ENCODE measurements around the gene RSPH10B2.
"Not testable (repeated sequence)": the region's sequence is repeated elsewhere in the genome, so short reads cannot be mapped to it uniquely, and the experiment has no call there.

RSPH10B2 gene

DNA sequence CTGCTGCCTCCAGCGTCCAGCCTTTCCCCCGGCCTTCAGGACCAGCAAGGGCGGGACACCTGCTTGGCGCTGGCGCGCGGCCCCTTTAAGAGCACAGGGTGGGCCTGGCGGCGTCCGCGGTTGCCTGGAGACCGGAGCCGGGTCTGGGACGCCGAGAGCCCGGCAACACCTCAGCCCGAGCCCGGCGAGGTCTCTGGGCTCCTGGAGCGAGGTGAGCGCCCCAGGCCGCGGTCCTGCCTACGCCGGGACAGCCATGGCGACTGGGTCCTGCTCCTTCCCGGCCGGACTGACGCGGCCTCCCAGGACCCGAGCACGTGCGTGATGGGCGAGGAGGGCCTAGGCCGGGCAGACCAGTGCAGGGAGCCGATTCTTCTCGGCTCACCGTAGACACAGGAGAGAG lies at the start of gene RSPH10B2:
Gene RSPH10B2 (plus strand): TSS at position 140 of the 400 bp plus-strand sequence. CDS start 3,575 bp downstream, outside the sequence.
- H3K27ac ChIP-seq; H3K27me3 ChIP-seq (replicated peaks); in situ Hi-C loops (cut with HindIII; ENCODE audit: low pct_ligation_motif_present, low sequenced_read_pairs); H3K4me3 ChIP-seq (ENCODE audit: low read depth, low read length); DNase-seq; H3K36me3 ChIP-seq (replicated peaks): not testable (repeated sequence)

DNA sequence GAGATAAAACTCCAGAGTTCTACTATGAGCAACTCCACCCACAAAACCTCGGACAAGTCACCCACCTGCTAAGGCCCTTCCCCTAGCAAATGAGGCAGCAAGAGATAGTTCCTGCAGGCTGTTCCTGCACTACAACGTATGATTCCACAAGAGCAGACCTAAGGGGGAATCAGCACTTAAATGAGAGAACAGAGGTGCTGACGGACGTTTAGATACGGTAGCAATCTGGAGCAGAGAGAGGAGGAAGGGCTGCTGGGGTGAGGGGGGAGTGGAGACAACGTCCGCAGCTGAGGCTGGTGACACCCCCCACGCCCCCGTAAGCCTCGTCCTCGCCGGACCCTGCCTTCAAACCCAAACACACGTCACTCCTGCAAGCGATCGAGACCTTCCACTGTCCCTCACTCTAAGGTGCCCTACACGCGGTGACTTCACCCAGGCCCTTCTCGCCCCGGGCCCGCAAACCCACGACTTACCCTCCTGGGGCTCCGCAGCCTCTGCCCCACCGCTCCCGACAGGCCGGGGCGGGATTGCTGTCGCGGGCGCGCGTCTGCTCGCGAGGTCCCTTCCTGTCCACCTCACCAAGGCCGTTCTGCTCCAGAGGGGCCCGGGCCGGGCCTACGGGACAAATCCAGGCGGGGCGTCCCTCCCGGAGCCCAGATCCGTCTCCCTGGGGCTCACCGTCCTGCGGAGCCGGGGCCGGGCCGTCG lies 47.8 kb upstream of the RSPH10B2 start:
- Histone ChIP-seq H3K27me3 (replicated peaks) (no peaks in the 10 kb centered on the region), H3K36me3 (replicated peaks) (peaks cover 26% of the 10 kb centered on the region), H3K27ac (peak overlapping the region; percentile 92), H3K4me3 (ENCODE audit: low read depth, low read length) (peak overlapping the region; percentile 90)
- DNase-seq: peak; percentile 21
- TF ChIP-seq, protein P1, sequence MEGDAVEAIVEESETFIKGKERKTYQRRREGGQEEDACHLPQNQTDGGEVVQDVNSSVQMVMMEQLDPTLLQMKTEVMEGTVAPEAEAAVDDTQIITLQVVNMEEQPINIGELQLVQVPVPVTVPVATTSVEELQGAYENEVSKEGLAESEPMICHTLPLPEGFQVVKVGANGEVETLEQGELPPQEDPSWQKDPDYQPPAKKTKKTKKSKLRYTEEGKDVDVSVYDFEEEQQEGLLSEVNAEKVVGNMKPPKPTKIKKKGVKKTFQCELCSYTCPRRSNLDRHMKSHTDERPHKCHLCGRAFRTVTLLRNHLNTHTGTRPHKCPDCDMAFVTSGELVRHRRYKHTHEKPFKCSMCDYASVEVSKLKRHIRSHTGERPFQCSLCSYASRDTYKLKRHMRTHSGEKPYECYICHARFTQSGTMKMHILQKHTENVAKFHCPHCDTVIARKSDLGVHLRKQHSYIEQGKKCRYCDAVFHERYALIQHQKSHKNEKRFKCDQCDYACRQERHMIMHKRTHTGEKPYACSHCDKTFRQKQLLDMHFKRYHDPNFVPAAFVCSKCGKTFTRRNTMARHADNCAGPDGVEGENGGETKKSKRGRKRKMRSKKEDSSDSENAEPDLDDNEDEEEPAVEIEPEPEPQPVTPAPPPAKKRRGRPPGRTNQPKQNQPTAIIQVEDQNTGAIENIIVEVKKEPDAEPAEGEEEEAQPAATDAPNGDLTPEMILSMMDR (IDR thresholded peaks at IDR 0.05; ENCODE audit: low read depth, low read length, missing control alignments): no peak
- in situ Hi-C loops (cut with HindIII; ENCODE audit: low pct_ligation_motif_present, low sequenced_read_pairs): no loop called here

DNA sequence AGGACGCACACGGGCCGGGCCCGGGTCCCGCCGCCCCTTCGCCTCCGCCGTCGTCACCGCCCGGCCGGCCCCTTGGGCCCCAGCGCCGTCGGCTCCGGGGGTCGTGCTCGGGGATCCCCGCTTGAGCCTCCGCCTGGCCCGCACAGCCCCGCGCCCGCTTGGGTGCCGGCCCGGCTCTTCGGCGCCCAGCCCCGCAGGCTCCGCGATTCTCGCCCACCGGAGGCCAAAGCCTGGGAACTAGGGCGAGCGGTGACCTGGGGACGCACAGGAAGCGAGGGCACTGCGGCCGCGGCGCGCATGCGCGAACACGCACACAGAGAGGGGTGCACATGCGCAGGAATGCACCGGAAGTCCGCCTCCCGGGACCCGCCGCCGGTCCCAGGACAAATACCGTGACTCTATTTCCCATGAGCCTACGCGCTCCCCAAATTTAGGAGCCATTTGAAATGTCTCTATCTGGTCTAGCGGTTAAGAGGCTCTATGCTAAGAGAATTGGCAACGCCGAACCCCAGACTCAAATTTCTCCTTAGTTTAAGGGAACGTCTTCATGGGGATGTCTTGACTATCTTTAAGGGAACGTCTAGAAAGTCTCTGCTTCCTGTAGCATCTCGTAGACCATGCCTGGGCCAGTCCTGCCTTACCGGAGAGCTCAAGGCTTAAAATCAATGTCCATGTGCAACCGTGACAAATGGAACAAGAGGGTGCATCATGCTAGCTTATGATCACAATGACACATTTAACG lies 47.1 kb upstream of the RSPH10B2 start, which contains the start of gene ZNF12:
Gene ZNF12 (minus strand): TSS at position 282 of the 742 bp plus-strand sequence. CDS start 1,774 bp downstream, outside the sequence.
- H3K27me3 ChIP-seq (replicated peaks): no peaks in the 10 kb centered on the region
- peak; percentile 91 for DNase-seq
- in situ Hi-C loops (cut with HindIII; ENCODE audit: low pct_ligation_motif_present, low sequenced_read_pairs): no loop called here
- peak within 1 kb of the TSS; percentile 92 for H3K27ac ChIP-seq
- peaks cover 21% of the 10 kb centered on the region for H3K36me3 ChIP-seq (replicated peaks)
- peak within 1 kb of the TSS; percentile 90 for H3K4me3 ChIP-seq (ENCODE audit: low read depth, low read length)
- TF ChIP-seq, protein P1 (IDR thresholded peaks at IDR 0.05; ENCODE audit: low read depth, low read length, missing control alignments): no peak

DNA sequence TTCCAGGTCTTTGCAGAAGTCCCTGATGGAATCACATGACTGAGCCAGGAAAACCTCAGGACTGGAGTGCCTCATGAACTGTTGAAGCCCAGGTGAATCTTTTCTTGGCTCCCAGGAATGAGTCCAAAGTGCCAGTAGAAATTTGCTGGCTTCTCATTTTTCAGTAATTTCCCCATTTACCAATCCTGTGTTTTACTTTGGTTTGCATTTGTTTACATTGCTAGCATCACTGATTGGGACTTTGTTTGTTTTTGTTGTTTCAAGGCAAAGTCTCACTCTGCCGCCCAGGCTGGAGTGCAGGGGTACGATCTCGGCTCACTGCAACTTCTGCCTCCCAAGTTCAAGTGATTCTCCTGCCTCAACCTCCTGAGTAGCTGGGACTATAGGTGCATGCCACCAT lies 45.6 kb upstream of the RSPH10B2 start:
- no peak for DNase-seq
- Histone ChIP-seq H3K27ac (no peak overlapping the region), H3K4me3 (ENCODE audit: low read depth, low read length) (no peak overlapping the region), H3K36me3 (replicated peaks) (peaks cover 16% of the 10 kb centered on the region), H3K27me3 (replicated peaks) (no peaks in the 10 kb centered on the region)
- in situ Hi-C loops (cut with HindIII; ENCODE audit: low pct_ligation_motif_present, low sequenced_read_pairs): no loop called here
- TF ChIP-seq, protein P1 (IDR thresholded peaks at IDR 0.05; ENCODE audit: low read depth, low read length, missing control alignments): no peak

DNA sequence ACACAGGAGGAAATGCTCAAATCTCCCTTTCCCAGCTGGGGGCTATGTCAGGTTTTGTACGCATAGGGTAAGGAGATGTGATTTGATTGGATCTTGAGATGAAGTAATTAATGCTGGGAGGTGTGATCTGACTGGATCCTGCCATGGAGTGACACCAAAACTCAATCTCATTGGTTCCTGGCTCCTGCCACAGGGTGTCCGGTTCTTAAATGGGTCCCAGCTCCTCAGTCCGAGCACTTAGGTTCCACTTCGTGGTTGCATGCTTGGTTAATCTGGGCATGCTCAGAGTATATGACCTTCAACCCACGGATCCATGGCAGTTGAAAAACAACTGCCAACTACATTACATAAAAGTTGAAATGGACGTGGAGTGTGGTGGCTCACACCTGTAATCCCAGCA lies 44.1 kb upstream of the RSPH10B2 start:
- Histone ChIP-seq H3K27me3 (replicated peaks) (no peaks in the 10 kb centered on the region), H3K27ac (no peak overlapping the region), H3K36me3 (replicated peaks) (peaks cover 7% of the 10 kb centered on the region), H3K4me3 (ENCODE audit: low read depth, low read length) (no peak overlapping the region)
- no peak for DNase-seq
- in situ Hi-C loops (cut with HindIII; ENCODE audit: low pct_ligation_motif_present, low sequenced_read_pairs): no loop called here
- TF ChIP-seq, protein P1 (IDR thresholded peaks at IDR 0.05; ENCODE audit: low read depth, low read length, missing control alignments): no peak

DNA sequence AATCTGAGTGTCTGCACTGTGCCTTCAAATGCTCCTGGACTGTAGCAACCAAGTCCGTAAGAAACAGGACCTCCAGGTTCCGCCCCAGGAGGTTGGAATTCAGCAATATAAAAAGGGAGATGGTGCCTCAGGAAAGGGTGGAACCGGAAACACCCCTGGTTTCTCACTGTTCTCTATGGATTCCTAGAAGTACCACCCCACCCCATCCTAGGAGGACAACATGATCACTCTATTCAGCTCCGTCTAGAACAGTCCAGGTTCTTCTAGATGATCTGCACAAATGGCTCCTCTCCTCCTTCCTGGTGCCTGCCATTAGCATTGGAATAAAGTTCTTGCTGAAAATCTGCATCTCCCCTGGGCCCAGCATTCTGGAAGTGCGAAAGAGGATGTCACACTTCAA lies 39.5 kb upstream of the RSPH10B2 start:
- in situ Hi-C loops (cut with HindIII; ENCODE audit: low pct_ligation_motif_present, low sequenced_read_pairs): no loop called here
- Histone ChIP-seq H3K4me3 (ENCODE audit: low read depth, low read length) (no peak overlapping the region), H3K36me3 (replicated peaks) (no peaks in the 10 kb centered on the region), H3K27me3 (replicated peaks) (no peaks in the 10 kb centered on the region), H3K27ac (no peak overlapping the region)
- TF ChIP-seq, protein P1 (IDR thresholded peaks at IDR 0.05; ENCODE audit: low read depth, low read length, missing control alignments): no peak
- DNase-seq: no peak

DNA sequence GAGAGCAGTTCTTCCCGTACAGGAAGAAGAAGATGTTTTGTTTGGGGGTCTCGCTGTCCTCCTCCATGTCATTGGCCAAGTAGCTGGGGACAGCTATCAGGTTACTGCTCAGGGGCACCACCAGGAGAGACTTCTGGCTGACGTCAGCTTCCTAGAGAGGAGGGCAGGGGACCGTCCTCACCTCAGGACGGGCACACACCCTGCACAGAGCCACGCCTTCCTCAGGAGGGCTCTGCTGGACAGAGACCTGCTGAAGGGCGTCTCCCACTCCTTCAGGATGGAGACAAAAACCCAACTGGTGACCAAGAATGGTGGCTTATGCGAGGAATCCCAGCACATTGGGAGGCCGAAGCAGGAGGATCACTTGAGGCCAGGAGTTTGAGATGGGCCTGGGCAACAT lies 38.0 kb upstream of the RSPH10B2 start:
- in situ Hi-C loops (cut with HindIII; ENCODE audit: low pct_ligation_motif_present, low sequenced_read_pairs): not testable (repeated sequence)

More for the DNA sequence above, 38.0 kb upstream of the RSPH10B2 start:
- not testable (repeated sequence) for H3K36me3 ChIP-seq (replicated peaks); DNase-seq; H3K27me3 ChIP-seq (replicated peaks); H3K27ac ChIP-seq; H3K4me3 ChIP-seq (ENCODE audit: low read depth, low read length)

Measured in brain microvascular endothelial cell (primary cell).